CD4-positive, alpha-beta T cell treated with Interleukin-12 subunit alpha and Interleukin-12 subunit beta, for 1 hour (primary cell): ENCODE results near the gene ZNF384.

Source experiments
- DNase-seq: peaks from one replicate; pipeline ENCODE4 v3.0.0-alpha.2; 2020

The ZNF384 gene

DNA sequence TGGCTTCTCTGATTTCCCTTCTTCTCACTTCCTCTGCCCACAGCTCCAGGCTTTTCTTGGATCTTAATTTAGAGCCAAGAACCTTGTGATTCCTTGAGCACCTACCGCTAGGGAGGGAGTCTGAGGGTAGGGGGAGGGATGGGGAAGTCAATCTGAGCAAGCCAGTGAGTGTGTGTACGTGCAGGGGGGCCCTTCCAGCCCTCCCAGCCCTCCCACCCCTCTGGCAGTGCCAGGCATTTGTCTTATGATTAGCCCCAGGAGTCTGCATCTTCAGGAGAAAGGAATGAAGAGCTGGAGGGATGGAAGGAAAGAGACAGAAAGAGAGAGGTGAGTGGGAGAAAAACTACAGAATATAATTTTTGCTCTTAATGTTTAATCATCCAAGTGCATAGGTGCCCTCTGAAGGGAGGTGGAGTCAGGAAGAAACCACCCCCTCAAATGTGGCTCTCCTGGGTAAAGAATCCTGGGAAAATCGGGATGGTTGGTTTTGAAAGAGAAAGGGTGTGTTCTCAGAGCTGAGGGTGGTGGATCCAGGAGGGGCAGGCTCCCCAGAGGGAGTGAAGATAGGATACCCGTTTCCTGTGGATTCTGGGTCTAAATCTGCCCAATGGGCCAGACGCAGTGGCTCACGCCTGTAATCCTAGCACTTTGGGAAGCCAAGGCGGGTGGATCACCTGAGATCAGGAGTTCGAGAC lies 9.3 kb upstream of the ZNF384 start:
- no peak for DNase-seq

DNA sequence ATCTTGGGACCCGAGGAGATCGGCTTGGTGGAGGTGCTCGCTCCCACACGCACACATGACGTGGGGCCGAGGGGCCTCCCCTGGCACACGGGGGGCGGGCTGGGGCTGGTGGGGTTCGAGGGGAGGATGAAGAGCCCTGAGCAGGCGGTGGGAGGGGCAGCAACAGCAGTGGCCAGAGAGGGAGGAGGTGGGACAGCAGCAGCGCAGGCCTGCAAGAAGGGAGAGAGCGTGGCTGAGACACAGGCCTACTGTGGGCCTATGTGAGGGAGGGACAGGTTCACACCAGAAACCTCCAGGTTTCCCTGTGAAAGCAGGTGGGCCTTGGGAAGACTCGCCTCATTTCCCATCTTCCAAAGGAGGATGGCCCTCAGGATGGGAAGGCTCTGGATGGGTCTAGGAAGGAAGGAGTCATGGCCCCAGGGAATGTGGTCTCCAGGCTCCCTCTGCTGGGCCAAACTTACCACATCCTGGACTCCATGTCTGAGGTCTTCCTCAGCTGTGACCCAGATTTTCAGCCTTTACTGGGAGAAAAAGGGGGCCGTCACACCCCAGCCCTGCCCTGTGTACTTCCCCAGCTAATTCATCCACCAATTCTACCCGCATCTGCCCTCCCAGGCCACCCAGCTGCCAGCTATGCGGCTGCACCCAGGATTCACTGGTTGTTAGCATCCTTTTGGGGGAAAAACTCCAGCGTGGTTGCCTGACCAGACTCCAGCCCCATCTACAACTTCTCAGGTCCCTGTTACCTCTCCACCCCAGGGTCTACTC lies 8.6 kb upstream of the ZNF384 start:
- peak; percentile 24 for DNase-seq

DNA sequence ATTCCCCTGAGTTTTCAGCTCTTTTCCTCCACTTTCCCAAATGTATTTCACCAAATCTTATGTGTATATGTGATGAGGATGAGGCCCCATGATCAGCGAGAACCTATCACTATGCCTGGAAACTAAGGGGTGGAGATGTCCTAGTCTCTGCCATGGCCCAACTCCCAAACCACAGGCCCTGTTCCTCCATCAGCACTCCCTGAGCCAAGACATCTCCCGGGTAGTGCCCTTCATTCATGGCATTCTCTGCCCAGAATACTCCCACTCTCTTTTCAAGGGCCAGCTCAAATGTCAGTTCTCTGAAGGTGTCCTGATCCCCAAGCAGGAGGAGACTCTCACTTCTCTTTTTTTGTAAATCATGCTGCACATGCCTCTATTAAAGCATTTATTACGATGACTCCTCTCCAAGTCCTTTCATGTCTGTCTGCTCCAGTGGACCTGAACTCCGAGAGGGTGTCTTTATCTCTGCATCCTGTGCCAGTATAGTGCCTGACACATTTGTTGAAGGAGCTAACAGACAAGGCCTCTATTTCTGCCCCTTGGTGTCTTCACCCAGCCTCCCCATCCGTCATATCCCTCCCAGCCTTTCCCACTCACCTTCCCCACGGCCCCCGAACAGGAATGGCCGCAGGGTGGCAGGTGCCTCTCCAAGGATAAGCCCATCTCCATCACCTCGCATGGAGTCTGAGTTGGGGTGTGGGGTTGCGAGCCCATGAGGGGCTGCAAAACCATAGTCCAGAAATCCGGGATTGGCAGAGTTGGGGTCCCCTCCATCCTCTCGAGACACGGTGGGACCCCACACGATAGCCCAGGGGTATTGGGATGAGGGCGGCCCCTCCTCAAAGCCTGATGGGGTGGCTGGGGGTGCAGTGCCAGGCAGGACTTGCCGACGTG lies 7.8 kb upstream of the ZNF384 start:
- DNase-seq = no peak

DNA sequence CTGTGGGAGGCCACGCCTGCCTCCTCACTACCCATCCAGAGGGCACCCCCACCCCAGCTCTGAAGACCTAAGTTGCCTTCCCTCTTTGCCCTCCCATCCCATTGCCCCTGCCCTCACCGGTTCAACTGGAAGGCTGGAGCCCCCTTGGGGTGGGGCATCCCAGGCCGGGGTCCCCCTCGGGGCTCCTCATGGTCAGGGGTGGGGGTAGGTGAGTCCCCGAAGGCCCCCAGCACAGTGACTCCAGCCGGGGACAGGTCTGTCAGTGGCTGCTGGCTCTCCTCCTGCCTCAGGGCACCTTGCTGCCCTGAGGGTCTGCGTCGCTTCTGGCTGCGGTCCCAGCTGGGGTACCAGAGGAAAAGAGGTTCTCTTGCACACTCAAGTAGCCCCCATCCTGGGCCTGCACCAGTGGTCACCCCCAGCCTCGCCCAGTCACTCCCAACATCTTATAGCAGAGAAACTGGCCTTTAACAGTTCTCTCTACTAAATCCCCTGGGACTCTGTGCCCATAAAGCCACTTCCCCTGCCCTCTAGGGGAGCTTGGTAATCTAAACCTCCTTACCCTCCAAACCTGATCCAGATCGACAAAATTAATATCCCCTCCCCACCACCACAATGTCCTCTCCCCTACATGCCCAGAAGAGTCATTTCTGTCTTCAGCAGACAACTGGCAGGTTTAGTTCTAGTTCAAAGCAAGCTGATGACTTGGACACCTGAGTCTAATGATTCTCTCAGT lies 6.3 kb upstream of the ZNF384 start:
- DNase-seq = no peak

DNA sequence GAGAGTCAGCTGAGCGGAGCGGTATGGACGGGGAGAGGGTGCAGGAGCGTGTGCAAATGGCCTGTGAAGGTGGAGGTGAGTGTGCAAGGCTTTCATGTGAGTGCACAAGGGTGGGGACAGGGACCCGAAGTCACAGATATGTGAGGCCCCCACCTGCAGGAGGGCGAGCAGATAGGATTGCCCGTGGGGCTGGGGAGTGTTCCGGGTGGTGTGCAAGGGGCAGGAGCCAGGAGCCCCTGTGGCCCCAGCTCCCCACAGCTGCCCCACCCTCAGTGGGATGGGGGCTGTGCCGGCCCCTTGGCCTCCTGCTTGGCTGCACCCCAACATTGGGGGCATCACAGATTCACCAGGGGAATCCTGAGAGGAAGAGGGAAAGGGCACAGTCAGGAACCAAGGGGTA lies 5.5 kb upstream of the ZNF384 start:
- no peak for DNase-seq

DNA sequence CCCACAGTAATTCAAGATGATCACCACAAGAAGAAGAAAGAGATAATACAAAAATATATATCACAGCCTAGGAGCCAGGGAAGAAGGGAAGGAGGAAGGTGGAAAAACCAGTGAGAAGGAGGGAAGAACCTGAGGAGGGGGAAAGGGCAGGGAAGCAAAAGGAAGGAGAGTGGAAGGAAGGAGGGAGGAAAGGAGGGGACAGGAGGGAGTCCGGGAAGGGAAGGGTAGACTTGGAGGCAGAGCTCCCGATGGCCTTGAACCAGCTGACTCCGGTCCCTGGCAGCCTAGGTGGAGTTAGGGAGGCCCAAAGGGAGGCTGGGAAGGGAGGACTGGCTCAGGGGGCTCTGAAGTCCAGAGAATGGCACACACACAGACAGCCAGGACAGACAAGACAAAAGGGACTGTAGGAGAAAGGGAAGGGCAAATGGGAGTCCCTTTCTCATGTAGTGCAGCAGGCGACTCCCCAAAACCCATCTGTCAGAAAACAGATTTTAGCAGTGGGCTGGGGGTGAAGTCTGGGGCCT lies 4.7 kb upstream of the ZNF384 start:
- no peak for DNase-seq

DNA sequence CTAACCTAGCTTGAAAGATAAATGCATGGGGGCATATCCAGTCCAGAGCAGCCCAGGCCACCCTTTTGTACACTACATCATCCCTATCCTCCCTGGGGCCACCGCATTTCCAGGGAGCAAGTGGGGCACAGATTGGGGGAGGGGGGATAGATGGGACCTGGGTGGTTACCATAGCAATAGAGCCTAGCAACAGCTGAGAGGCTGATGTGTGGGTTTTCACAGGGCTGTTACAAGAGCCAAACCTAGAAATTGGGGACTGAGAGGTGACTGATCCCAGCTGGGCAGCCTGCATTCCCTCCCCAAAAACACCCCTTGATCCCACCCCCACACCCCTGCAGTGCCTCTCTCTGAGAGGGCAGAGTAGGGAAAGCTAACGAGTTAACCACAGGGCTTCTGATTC lies 3.7 kb upstream of the ZNF384 start:
- no peak for DNase-seq

DNA sequence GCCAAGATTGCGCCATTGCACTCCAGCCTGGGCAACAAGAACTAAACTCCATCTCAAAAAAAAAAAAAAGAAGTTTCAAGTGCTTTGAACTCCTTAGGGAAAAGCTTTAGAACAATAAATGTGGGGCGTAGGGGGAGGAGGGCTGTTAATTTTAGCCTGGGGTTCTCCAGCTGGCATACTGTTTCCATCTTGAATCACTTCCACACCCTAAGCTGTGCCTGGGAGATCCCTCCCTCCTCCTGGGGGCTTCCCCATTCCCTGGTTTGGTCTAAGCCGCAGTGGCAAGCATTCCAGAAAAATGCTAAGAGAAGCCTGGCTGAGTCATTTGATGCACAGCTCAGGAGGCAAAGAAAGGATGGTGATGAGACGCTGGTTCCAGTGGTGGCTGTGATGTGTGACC lies 2.3 kb upstream of the ZNF384 start:
- DNase-seq = no peak

DNA sequence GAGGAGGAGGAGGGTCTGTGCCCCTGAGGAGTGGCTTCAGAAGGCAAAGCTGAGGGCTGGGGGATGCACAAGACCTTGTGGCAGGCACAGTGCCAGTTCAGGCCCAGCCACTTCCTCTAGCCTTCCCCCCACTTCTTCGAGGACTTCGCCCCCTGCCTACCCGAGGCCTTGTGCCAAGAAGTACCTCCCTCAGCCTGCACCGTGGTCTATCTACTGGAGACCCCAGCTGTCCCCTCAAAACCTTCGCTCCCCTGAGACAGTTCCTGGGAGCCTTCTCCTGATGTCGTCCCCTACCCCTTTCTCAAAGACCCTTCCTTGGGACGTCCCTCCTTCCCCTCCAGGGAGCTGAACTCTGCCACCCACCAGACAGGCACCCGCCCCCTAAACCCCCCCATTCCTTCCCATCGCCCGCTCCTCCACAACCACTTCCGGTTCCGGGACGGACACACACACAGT lies 604 bp downstream of the ZNF384 start:
- no peak for DNase-seq

DNA sequence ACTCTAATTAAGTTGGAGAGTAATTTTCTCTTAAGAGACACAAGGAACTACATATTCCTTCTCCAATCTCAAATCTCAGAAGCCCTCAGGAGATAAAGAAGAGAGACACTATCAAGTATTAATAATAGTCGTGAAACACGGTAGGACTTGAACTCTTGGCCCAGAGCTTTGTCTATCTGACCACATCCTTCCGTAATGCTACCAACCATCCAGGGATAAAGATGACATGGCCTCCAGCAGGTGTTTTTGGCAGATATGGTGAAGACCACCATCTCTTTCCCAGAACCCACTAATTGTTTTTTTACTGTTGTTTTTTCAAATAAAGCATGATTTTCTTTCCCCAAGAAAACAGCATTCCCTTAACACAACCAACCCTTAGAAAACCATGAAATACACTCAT lies 3.4 kb downstream of the ZNF384 start:
- DNase-seq = no peak

DNA sequence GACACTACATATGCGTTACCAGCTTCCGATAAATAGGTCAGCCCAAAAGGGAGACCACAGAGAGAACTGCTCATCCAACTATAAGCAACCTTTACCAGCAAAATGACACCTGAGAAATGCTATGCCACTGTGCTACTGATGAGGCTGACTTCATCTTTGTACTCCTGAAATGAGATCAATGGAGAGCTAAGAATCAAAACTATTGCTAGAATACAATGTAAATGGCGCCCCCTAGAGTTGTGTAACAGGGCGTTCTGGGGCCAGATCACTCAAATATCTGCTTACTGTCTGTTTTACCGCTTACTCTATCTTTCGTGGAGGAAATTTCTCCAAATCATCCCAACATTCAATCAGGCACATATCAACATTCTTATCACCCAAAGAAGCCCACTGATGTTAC lies 4.6 kb downstream of the ZNF384 start:
- peak; percentile 72 for DNase-seq

DNA sequence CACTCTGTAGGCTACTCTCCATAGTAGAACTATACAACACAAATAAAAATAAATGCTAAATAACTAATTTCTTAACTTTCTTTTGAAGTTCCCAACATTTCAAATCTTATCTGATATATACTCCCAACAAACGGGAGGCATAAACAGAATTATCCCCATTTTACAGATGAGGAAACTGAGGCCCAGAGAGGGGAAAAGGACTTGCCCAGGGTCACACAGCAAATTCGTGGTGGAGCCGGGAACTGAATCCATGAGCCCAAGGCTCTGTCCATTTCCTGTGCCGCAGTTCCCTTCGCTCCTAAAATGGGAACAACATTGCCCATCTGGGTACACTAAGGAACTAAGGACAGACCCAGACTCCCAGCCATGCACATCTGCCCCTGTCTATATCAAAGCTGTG lies 12.2 kb downstream of the ZNF384 start:
- no peak for DNase-seq

DNA sequence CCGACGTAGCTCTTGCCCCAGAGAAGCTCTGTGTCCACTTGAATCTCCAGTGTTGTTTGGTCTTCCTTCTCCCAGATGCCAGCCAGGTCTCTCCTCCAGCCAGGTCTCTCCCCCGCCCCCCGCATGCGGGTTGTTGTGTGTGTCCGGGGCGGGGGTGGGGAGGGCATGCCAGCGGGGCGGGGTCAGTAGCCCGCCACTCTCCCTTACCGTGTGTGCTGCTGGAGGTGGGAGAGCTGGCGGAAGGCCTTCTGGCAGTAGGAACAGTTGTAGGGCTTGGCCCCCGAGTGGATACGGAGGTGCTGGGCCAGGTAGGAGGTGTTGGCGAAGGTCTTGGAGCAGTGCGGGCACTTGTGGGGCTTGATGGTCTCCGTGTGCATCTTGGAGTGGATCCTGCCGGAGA lies 17.0 kb downstream of the ZNF384 start:
- DNase-seq = no peak

DNA sequence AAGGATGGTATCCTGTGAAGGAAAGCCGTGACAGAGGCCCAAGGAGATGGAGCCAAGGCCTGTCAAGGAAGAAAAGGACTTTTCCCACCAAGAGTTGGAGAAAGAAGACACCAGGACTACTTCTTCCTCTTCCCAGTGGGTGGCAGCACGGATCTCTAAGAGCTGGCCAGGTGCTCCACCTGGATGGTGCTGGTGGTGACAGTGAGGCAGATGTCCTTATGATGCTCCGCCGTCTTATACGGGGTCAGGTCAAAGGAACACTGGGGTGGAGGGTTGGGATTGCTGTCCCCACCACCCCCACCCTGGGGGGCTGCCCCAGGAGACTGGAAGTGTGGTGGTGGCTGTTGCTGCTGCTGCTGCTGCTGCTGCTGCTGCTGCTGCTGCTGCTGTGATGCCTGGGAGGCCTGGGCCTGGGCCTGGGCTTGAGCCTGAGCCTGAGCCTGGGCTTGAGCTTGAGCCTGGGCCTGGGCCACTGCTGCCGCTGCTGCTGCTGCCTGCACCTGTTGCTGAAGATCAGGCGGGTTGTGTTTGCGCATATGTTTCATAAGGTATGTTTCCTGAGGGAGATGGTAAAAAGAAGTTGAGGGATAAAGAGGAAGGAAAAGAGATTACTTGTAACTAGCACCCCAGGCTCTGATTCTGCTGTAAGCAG lies 21.5 kb downstream of the ZNF384 start:
- DNase-seq = no peak

DNA sequence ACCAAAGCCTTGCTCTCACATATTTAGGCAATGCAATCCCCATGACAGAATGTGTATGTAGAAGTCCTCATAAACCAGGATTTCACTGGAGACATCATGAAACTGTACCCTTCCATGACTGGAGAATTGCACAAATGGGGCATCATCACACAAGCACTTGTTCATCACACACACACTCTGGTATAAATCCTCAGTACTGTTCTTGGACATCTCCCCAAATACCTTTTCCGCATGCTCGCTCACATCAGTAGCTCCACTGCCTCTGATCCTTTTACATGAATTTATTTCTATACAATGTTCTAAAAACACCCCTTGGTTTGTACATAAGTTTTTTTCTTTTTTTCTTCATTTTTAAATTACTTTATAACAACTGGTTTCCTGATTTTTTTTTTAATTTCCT lies 23.0 kb downstream of the ZNF384 start:
- no peak for DNase-seq

DNA sequence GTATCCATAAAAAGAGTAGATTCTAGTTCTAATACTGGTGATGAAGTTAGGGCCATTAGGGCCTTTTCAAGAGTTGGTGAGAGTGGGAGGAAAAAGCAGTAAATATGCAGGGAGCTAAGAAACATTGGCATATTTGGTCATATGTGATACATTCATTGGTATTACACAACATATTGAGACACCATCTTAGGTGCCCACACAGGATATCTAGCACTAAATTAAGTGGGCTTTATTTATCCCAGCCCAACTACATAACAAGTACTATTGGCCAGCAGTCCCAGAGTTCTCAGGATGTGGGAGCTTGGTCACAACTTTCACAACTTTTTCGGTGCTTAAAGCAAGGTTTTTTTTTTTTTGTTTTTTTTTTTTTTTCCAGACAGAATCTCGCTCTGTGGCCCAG lies 24.3 kb downstream of the ZNF384 start:
- no peak for DNase-seq

DNA sequence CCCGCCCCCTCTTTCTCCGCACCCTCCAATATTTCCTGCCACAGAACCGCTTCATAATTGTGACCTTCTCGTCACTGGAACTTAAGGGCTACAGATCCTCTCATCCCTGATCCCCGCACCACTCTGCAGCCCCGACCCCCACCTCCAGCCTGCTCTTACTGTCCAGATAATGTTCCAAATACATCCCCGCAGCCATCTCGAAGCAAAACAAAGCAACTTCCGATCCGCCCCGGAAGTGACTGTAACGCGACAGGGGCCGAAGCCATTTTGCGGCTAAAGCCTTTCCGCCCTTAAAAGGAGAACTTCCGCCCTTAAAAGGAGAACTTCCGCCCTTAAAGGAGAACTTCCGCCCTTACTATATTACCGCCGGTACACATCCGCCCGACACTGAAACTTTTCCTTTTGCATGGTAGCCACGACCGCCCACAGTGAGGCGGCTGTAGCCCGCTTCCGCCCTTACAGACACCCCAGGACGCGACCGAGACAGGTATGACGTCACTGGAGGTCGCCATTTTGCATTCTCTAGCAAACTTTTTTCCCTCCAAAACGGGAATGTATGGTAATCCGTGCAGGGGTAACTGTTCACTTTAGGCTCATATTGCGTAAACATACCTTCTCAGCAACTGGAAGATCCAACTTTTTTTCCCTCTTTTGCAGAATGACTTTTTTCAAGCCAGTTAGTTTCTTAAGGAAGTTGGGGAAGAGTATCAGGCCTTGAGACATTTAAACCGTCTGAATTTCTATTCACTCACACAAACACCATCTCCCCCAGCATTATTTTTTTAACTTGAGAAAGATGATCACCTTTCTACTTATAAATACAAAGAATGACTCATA lies 26.1 kb downstream of the ZNF384 start, which contains the start of gene ING4:
Gene ING4 (minus strand): TSS at position 214 of the 837 bp plus-strand sequence. CDS start 18 bp downstream, at position 196.
- peak; percentile 99 for DNase-seq

DNA sequence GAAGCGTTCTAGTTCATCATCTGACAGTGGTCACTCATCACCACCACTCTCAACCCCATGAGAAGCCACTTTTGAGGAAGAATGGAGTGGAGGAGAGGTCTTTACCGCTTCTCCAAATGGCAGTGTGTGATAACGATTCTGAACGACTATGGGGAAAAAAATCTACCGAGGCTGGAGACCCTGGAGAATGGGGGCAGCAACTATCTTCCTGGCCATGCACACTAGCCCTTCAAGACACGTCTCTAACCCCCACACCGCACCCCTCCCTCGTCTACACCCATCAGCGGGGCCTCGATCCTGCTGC lies 26.6 kb downstream of the ZNF384 start:
- no peak for DNase-seq

DNA sequence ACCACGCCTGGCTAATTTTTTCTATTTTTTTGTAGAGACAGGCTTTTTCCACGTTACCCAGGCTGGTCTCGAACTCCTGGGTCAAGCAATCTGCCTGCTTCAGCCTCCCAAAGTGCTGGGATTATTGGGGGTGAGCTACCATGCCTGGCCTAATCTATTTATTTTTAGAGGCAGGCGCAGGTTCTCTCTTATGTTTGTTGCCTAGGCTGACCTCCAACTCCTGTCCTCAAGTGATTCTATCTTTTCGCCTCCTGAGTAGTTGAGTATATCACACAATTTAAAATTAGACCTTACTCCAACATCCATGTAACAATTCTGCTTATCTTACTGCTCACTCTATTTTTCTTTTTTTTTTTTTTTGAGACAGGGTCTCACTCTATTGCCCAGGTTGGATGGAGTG lies 35.2 kb downstream of the ZNF384 start:
- no peak for DNase-seq

DNA sequence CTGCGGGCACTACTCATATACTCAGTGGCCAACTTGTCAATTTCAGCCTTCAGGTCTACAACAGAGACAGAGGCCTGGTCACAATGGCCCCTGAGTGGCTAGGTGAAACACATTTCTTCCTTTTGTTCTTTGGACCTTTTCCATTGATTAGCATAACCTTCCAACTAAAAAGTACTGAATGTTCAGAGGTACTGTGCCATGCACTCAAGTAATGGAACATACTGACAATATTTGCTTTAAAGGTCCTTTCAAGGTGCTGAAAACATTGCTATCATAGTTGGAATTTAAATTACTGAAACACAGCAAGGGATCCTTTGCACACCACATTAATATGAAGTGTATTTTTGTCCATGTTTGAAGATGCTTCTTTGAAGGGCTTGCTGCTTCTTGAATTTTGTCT lies 35.8 kb downstream of the ZNF384 start:
- no peak for DNase-seq

DNA sequence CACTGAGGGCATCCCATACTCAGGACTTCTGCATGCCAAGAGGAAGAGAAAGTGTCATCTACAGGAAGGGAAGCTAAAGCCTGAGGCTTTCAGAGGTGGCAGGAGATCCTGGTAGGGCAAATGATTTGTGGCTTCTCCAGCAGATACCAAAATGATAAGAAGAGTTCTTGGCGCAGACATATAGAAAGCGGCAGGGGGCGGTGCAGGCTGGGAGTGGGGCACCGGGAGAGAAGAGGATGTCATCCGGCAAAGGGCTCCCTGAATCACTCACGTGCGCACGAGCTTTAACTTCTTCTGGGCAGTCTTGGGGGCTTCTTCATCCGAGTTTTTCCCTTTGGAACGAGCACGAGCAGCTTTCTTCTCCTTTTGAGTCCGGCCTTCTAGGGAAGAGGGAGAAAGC lies 36.8 kb downstream of the ZNF384 start:
- DNase-seq = no peak
